Thyroid gland (tissue), 4 donors: ENCODE data around the gene GPANK1.

Experiments used
- POLR2A ChIP-seq, 2 donors: fragments of 450-650 bp; IDR thresholded peaks; one replicate each; pipeline ENCODE4 v1.6.1; 2017; ENCODE audit warnings: antibody characterized with exemption in 2 of 2, mild to moderate bottlenecking in 2 of 2, moderate library complexity in 1 of 2
- TF ChIP-seq, protein P1 (sequence below), 6 experiments: fragments of 200-600 bp in 3 of 6; fragments of 450-650 bp in 3 of 6; sonication (generic) in 3 of 6; IDR thresholded peaks; one replicate each; pipeline ENCODE4 v1.5.1; 2016 to 2019; ENCODE audit warnings: antibody characterized with exemption in 6 of 6, mild to moderate bottlenecking in 2 of 6, inconsistent platforms in 1 of 6, moderate library complexity in 1 of 6

DNA sequence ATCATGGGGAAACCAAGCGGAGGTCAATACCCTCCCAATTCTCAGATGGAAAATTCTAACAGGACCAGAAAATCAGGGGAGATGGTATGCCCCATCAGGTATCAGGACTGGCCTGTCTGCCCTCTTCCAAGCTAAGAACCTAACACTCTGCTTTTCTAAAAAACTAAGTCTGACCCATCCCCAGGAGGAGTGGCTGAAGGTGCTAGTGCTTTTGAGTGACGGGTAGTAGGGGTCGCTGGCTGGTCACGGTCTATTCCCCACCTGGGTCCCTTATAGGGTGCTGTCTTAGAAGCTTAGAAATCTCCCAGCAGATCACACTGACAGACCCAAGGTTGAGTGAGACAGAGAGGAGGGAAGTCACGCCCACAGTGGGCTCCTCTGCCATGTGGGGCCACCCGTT, 28.7 kb upstream of the GPANK1 start:
- TF ChIP-seq, protein P1, sequence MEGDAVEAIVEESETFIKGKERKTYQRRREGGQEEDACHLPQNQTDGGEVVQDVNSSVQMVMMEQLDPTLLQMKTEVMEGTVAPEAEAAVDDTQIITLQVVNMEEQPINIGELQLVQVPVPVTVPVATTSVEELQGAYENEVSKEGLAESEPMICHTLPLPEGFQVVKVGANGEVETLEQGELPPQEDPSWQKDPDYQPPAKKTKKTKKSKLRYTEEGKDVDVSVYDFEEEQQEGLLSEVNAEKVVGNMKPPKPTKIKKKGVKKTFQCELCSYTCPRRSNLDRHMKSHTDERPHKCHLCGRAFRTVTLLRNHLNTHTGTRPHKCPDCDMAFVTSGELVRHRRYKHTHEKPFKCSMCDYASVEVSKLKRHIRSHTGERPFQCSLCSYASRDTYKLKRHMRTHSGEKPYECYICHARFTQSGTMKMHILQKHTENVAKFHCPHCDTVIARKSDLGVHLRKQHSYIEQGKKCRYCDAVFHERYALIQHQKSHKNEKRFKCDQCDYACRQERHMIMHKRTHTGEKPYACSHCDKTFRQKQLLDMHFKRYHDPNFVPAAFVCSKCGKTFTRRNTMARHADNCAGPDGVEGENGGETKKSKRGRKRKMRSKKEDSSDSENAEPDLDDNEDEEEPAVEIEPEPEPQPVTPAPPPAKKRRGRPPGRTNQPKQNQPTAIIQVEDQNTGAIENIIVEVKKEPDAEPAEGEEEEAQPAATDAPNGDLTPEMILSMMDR (IDR thresholded peaks at IDR 0.05): no peak
- no peak for TF ChIP-seq POLR2A (IDR thresholded peaks at IDR 0.05)
